KMS-11 (cell line): Measurements from ENCODE around the gene OR2H2.

Experiments used
- H2AFZ ChIP-seq: fragments of 200-600 bp; sonication (generic); 2 replicates; pipeline ENCODE4 v1.6.1; 2016; ENCODE audit warnings: antibody characterized with exemption, mixed run types, low read depth
- H3K27ac ChIP-seq: fragments of 200-600 bp; sonication (generic); 2 replicates; pipeline ENCODE4 v1.6.1; 2016; ENCODE audit warnings: mild to moderate bottlenecking, mixed run types
- H3K27me3 ChIP-seq: fragments of 200-600 bp; sonication (generic); 2 replicates; pipeline ENCODE4 v1.6.1; 2017; ENCODE audit warnings: mild to moderate bottlenecking, low read depth, mixed run types, moderate library complexity; ENCODE audit not compliant: insufficient read depth
- H3K36me3 ChIP-seq: fragments of 200-600 bp; sonication (generic); 2 replicates; pipeline ENCODE4 v1.6.1; 2017; ENCODE audit warnings: mild to moderate bottlenecking, mixed run types; ENCODE audit not compliant: insufficient read depth
- H3K4me1 ChIP-seq: fragments of 200-600 bp; sonication (generic); 2 replicates; pipeline ENCODE4 v1.6.1; 2016; ENCODE audit warnings: mild to moderate bottlenecking, low read depth, mixed run types; ENCODE audit not compliant: poor library complexity, severe bottlenecking
- H3K4me2 ChIP-seq: fragments of 200-600 bp; sonication (generic); 2 replicates; pipeline ENCODE4 v1.7.0; 2016; ENCODE audit warnings: mild to moderate bottlenecking, mixed run types
- H3K4me3 ChIP-seq: fragments of 200-600 bp; sonication (generic); IDR thresholded peaks from 2 replicates; pipeline ENCODE4 v1.6.1; 2017; ENCODE audit warnings: low read depth, low read length, mixed read lengths; ENCODE audit not compliant: insufficient read depth
- H3K79me2 ChIP-seq: fragments of 200-600 bp; sonication (generic); 2 replicates; pipeline ENCODE4 v1.6.1; 2016; ENCODE audit warnings: low read depth, mixed run types; ENCODE audit not compliant: insufficient read depth
- H3K9ac ChIP-seq: fragments of 200-600 bp; sonication (generic); 2 replicates; pipeline ENCODE4 v1.6.1; 2016; ENCODE audit warnings: mild to moderate bottlenecking, mixed run types
- H4K20me1 ChIP-seq: fragments of 200-600 bp; sonication (generic); 2 replicates; pipeline ENCODE4 v1.6.1; 2016; ENCODE audit warnings: mild to moderate bottlenecking, mixed run types; ENCODE audit not compliant: insufficient read depth
- CTCF ChIP-seq: fragments of 200-600 bp; sonication (generic); conservative IDR thresholded peaks from 2 replicates; pipeline ENCODE4 v1.6.1; 2017; ENCODE audit warnings: low read depth, mild to moderate bottlenecking, antibody characterized with exemption, low read length, moderate library complexity, mixed read lengths

OR2H2 gene

GRCh38 chr6:29584821-29585220 lies at the start of gene OR2H2:
TSS of gene OR2H2 (plus strand) at chr6:29585121. CDS start at chr6:29587945, 2,824 bp downstream.
- Histone ChIP-seq H3K36me3 (no peaks in the 10 kb centered on the region), H3K9ac (no peak within 1 kb of the TSS)

GRCh38 chr6:29537714-29538403 lies 47.1 kb upstream of the OR2H2 start:
- no peak overlapping the region for H2AFZ ChIP-seq
- no peaks in the 10 kb centered on the region for H3K79me2 ChIP-seq
- no peaks in the 10 kb centered on the region for H3K27me3 ChIP-seq
- H3K9ac ChIP-seq: no peak overlapping the region
- TF ChIP-seq CTCF: no peak
- no peaks in the 10 kb centered on the region for H4K20me1 ChIP-seq
- no peaks in the 10 kb centered on the region for H3K4me1 ChIP-seq
- H3K4me3 ChIP-seq: no peak overlapping the region
- no peaks in the 10 kb centered on the region for H3K36me3 ChIP-seq
- no peak overlapping the region for H3K4me2 ChIP-seq
- H3K27ac ChIP-seq: no peak overlapping the region

More at GRCh38 chr6:29584821-29585220, at the start of gene OR2H2:
- Histone ChIP-seq H3K4me1 (no peaks in the 10 kb centered on the region), H3K27me3 (no peaks in the 10 kb centered on the region), H2AFZ (no peak within 1 kb of the TSS), H3K27ac (no peak within 1 kb of the TSS), H3K79me2 (no peaks in the 10 kb centered on the region), H3K4me3 (no peak within 1 kb of the TSS), H4K20me1 (no peaks in the 10 kb centered on the region), H3K4me2 (no peak within 1 kb of the TSS)
- no peak for TF ChIP-seq CTCF

GRCh38 chr6:29547573-29547972 lies 37.3 kb upstream of the OR2H2 start:
- Histone ChIP-seq H3K36me3 (no peaks in the 10 kb centered on the region), H3K4me2 (no peak overlapping the region), H2AFZ (no peak overlapping the region), H3K27ac (no peak overlapping the region), H3K9ac (no peak overlapping the region), H3K4me3 (no peak overlapping the region), H3K4me1 (no peaks in the 10 kb centered on the region), H4K20me1 (no peaks in the 10 kb centered on the region), H3K79me2 (no peaks in the 10 kb centered on the region), H3K27me3 (no peaks in the 10 kb centered on the region)
- no peak for TF ChIP-seq CTCF

GRCh38 chr6:29552512-29553051 lies 32.3 kb upstream of the OR2H2 start:
- Histone ChIP-seq H3K27ac (no peak overlapping the region), H3K27me3 (no peaks in the 10 kb centered on the region), H4K20me1 (no peaks in the 10 kb centered on the region), H3K9ac (no peak overlapping the region), H3K4me2 (no peak overlapping the region), H3K4me3 (no peak overlapping the region), H3K4me1 (no peaks in the 10 kb centered on the region), H2AFZ (no peak overlapping the region), H3K36me3 (no peaks in the 10 kb centered on the region), H3K79me2 (no peaks in the 10 kb centered on the region)
- no peak for TF ChIP-seq CTCF
